Calu3 (cell line): ENCODE results near the gene PPP1R11. TPM values are rescaled to one million over a fixed set of nuclear protein-coding genes. Genes with fewer than 3 reads are reported as not detected.

Experiments
- BruUV-seq: library from RNA; stranded (reverse); fragments of 400-500 nt; replicated peaks from 2 replicates; lab custom pipeline; 2021; lab: Mats Ljungman, UMichigan
- CTCF ChIA-PET: fragments of 300-600 bp; sonication (Branson Sonifier 250); formaldehyde crosslinking; loops from one replicate; lab custom pipeline; 2022; ENCODE audit warnings: antibody characterized with exemption; lab: Charles Lee
- DNase-seq: peaks from one replicate; pipeline ENCODE4 v3.0.0; 2022
- H3K27ac Mint-ChIP-seq: one replicate; pipeline ENCODE4 v1.8.0; 2022; ENCODE audit warnings: mixed read lengths; ENCODE audit not compliant: unreplicated experiment
- H3K27me3 Mint-ChIP-seq: one replicate; pipeline ENCODE4 v1.8.0; 2022; ENCODE audit warnings: mixed read lengths; ENCODE audit not compliant: unreplicated experiment
- H3K36me3 Mint-ChIP-seq: one replicate; pipeline ENCODE4 v1.8.0; 2022; ENCODE audit warnings: mild to moderate bottlenecking, moderate library complexity, mixed read lengths; ENCODE audit not compliant: insufficient read depth, unreplicated experiment
- H3K4me1 Mint-ChIP-seq: one replicate; pipeline ENCODE4 v1.8.0; 2022; ENCODE audit warnings: mild to moderate bottlenecking, low read depth, mixed read lengths; ENCODE audit not compliant: unreplicated experiment
- H3K4me3 Mint-ChIP-seq: one replicate; pipeline ENCODE4 v1.8.0; 2022; ENCODE audit warnings: mild to moderate bottlenecking, low read depth, moderate library complexity, mixed read lengths; ENCODE audit not compliant: unreplicated experiment
- H3K9me3 Mint-ChIP-seq: one replicate; pipeline ENCODE4 v1.8.0; 2022; ENCODE audit warnings: low read depth, mixed read lengths; ENCODE audit not compliant: unreplicated experiment
- CTCF ChIP-seq: fragments of 200-600 bp; IDR thresholded peaks from one replicate; pipeline ENCODE4 v1.8.0; 2022; ENCODE audit warnings: antibody characterized with exemption; ENCODE audit not compliant: unreplicated experiment
- intact Hi-C: fragments of 100-400 bp; cut with micrococcal nuclease; formaldehyde crosslinking; loops from one replicate; pipeline ENCODE4 v1.10.0; 2022; ENCODE audit not compliant: unreplicated experiment
- total RNA-seq: library from RNA; stranded (reverse); gene quantifications from 2 replicates; pipeline ENCODE4 v1.2.3, GENCODE V29; 2022

The PPP1R11 gene
- total RNA-seq, 1 experiment from 2014 or later: 72.8 TPM

DNA sequence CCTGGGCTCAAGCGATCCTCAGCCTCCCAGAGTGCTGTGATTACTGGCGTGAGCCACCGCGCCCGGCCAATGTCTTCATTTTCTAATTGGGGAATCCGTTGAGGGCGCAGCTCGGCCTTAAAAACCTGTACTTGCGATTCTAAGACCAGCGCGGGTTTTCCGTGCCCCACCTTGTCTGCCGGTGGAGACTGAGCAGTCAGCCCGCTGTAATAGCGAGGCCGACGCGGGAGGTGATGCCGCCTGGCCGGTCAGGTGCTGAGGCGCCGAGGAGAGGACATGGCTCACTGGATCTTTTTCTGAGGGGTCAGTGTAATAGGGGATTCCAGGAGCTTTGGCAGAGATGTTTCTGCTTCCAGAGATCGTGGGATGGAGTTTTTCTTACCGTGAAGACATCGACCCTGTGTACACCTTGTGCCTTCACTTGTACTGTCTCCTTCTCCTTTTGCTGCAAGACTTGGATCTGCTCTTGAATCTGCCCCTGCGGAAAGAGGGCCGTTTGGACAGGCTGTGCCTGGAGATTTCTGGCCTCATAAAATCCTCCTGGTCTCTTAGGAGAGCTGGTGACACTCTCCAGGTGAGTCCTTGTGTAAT is 44.4 kb downstream of the PPP1R11 start:
- TF ChIP-seq CTCF: no peak
- Mint-ChIP-seq H3K4me3 (peak overlapping the region; percentile 70), H3K27me3 (no peaks in the 10 kb centered on the region), H3K4me1 (peaks cover 35% of the 10 kb centered on the region), H3K27ac (peak overlapping the region; percentile 73), H3K36me3 (peaks cover 74% of the 10 kb centered on the region), H3K9me3 (no peaks in the 10 kb centered on the region)
- intact Hi-C loops: no loop called here
- BruUV-seq: no TSS peak
- CTCF ChIA-PET: interaction anchor here (2.9 to 5.1 kb wide), 2 partner anchors 8 to 19 kb away, joined by 25 to 31 read pairs; no protein-coding TSS in a partner anchor
- DNase-seq: no peak

DNA sequence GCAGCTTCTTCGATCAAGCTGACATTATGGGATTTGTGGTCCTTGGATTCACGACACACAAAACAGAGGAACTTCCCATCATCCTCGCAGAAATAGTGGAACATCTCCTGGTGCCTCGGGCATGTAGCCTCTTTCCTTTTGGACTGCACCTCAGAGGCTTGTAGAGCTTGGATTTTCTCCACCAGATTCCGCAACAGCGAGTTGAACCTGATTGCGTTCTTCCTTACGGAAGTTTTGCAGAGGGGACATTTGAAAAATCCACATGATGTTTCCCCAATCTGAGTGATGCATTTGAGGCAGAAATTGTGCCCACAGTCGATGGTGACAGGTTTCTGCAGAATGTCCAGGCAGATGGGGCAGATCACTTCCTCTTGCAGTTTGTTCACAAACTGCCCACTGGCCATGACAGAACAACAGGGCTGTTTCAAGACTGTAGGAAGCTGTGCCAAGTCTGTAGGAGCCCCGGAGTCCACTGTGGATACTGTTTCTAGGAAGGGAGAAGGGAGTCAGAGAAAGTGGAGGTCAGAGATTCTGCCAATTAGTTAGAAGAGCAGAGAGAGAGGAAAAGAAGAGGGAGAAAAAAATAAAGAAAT is 45.5 kb downstream of the PPP1R11 start:
- Mint-ChIP-seq H3K36me3 (peaks cover 63% of the 10 kb centered on the region), H3K9me3 (no peaks in the 10 kb centered on the region), H3K27ac (peak overlapping the region; percentile 73), H3K4me1 (peaks cover 34% of the 10 kb centered on the region), H3K4me3 (peak overlapping the region; percentile 70), H3K27me3 (no peaks in the 10 kb centered on the region)
- TSS peak; percentile 80 for BruUV-seq
- intact Hi-C loops: no loop called here
- CTCF ChIA-PET: interaction anchor here (0.7 to 5.1 kb wide), 8 partner anchors 9 to 287 kb away, joined by 3 to 31 read pairs (median 4); partner anchors contain the start of gene HLA-A
- TF ChIP-seq CTCF: no peak
- DNase-seq: peak; percentile 41

- Mint-ChIP-seq H3K4me3 (peak within 1 kb of the TSS; percentile 70), H3K27me3 (no peaks in the 10 kb centered on the region), H3K36me3 (peaks cover 56% of the 10 kb centered on the region), H3K27ac (peak within 1 kb of the TSS; percentile 73), H3K9me3 (no peaks in the 10 kb centered on the region), H3K4me1 (peaks cover 27% of the 10 kb centered on the region)
- intact Hi-C loops: loop anchor here (1.0 kb wide), 2 partner anchors 10 to 18 kb away; no protein-coding TSS in a partner anchor
- no peak for TF ChIP-seq CTCF
- BruUV-seq: no TSS peak
- peak; percentile 77 for DNase-seq
- CTCF ChIA-PET: interaction anchor here (0.7 to 5.1 kb wide), 6 partner anchors 9 to 286 kb away, joined by 3 to 31 read pairs (median 5); no protein-coding TSS in a partner anchor
Measured at GRCh38 chr6:30113003-30113759, 46.2 kb downstream of the PPP1R11 start, which contains the start of gene TRIM31. TRIM31 (minus strand) TSS chr6:30113090; CDS start chr6:30112805, 285 bp downstream.

DNA sequence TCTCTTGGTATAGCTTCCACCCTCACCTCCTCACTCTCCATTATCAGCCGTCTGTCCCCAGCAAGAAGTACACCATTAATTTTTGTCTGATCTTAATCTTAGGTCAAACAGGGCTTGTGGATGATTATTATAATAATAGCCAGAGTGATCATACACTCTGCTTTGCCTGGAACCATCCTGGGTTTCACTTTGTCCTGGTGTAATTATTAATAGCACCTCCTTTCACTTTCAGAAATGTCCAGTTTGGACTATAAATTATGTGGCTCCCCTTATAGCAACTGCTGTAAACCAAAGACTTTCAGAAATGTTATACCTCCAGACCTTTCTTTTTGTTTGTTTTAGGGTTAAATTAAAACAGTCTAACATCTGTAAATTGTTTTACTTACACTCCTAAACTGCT is 46.8 kb downstream of the PPP1R11 start:
- no peak for TF ChIP-seq CTCF
- CTCF ChIA-PET: interaction anchor here (1.8 to 5.1 kb wide), 2 partner anchors 9 to 16 kb away, joined by 7 to 31 read pairs; no protein-coding TSS in a partner anchor
- Mint-ChIP-seq H3K9me3 (no peaks in the 10 kb centered on the region), H3K4me3 (peak overlapping the region; percentile 70), H3K27me3 (no peaks in the 10 kb centered on the region), H3K36me3 (peaks cover 50% of the 10 kb centered on the region), H3K4me1 (peaks cover 25% of the 10 kb centered on the region), H3K27ac (peak overlapping the region; percentile 73)
- intact Hi-C loops: loop anchor here (1.0 kb wide), 2 partner anchors 11 to 17 kb away; no protein-coding TSS in a partner anchor
- no TSS peak for BruUV-seq
- DNase-seq: no peak
